Ovary (tissue), 3 donors: Measurements from ENCODE around the gene ZER1.

Experiments used
- POLR2A ChIP-seq: fragments of 450-650 bp; IDR thresholded peaks from one replicate; pipeline ENCODE4 v1.6.1; 2017; ENCODE audit warnings: antibody characterized with exemption, mild to moderate bottlenecking, moderate library complexity
- TF ChIP-seq, protein P1 (sequence below), 3 donors: fragments of 450-650 bp in 2 of 3; fragments of 200-600 bp in 1 of 3; IDR thresholded peaks; one replicate each; pipeline versions ENCODE4 v1.5.1 to v1.8.0; 2016 to 2022; ENCODE audit warnings: antibody characterized with exemption in 3 of 3, mild to moderate bottlenecking in 1 of 3
- donor health status: DM: no; HTN: no; CAD: no.

DNA sequence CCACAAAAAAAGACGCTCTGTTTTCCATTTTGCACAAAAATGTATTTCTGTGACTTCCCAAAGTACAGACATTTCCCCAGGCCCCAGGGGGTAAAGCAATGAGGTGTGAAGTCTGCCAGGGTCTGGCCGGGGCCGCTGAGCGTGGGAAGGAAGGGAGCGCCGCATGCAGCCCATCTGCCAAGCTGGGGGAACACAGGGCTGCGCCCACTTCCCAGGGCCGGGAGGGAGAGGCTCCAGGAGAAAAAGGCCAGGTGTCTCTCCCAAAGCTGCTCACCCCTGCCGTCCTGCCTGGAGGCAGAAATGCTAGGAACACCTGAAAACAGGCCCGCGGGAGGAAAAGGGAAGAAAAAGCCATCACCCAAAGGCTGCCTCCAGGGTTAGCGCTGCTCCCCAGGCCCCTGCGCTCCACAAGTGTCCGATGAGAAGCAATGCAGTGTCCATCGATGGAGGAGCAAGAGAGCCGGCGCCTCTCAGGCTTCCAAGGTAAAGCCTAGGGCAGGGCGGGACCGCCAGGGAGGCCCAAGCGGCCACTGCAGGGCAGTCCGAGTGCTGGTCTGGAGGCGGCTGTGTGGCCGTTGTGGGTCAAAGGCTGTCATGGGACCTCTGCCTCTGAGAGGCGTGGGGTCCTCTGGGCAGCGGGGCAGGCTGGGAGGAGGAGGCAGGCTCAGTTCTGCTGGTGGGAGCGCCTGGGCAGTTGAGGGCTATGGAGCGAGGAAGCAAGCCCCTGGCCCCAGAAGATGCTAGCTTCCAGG, 41.8 kb downstream of the ZER1 start:
- TF ChIP-seq, protein P1, sequence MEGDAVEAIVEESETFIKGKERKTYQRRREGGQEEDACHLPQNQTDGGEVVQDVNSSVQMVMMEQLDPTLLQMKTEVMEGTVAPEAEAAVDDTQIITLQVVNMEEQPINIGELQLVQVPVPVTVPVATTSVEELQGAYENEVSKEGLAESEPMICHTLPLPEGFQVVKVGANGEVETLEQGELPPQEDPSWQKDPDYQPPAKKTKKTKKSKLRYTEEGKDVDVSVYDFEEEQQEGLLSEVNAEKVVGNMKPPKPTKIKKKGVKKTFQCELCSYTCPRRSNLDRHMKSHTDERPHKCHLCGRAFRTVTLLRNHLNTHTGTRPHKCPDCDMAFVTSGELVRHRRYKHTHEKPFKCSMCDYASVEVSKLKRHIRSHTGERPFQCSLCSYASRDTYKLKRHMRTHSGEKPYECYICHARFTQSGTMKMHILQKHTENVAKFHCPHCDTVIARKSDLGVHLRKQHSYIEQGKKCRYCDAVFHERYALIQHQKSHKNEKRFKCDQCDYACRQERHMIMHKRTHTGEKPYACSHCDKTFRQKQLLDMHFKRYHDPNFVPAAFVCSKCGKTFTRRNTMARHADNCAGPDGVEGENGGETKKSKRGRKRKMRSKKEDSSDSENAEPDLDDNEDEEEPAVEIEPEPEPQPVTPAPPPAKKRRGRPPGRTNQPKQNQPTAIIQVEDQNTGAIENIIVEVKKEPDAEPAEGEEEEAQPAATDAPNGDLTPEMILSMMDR (IDR thresholded peaks at IDR 0.05): no peak
- TF ChIP-seq POLR2A: no peak
